Memory B cell (primary cell): ENCODE results near the gene AIDA.
"Not testable (repeated sequence)": the region's sequence is repeated elsewhere in the genome, so short reads cannot be mapped to it uniquely, and the experiment has no call there.

Experiments
- ATAC-seq: fragments of 150-1000 bp; cut with Tn5 transposase; 2 replicates; pipeline ENCODE4 v1.10.0; 2021; ENCODE audit warnings: low read depth, mild to moderate bottlenecking, moderate library complexity
- DNase-seq, 2 donors: peaks; one replicate each; pipeline ENCODE4 v3.0.0; 2022; ENCODE audit warnings: low spot score in 2 of 2
- H3K27ac Mint-ChIP-seq: one replicate; pipeline ENCODE4 v1.8.0; 2022; ENCODE audit warnings: mild to moderate bottlenecking, moderate library complexity, mixed read lengths
- H3K27me3 Mint-ChIP-seq: one replicate; pipeline ENCODE4 v1.8.0; 2022; ENCODE audit warnings: mixed read lengths
- H3K36me3 Mint-ChIP-seq: one replicate; pipeline ENCODE4 v1.8.0; 2022; ENCODE audit warnings: mild to moderate bottlenecking, mixed read lengths
- H3K4me1 Mint-ChIP-seq: one replicate; pipeline ENCODE4 v1.8.0; 2022; ENCODE audit warnings: mixed read lengths
- H3K4me3 Mint-ChIP-seq: one replicate; pipeline ENCODE4 v1.8.0; 2022; ENCODE audit warnings: mild to moderate bottlenecking, moderate library complexity, mixed read lengths
- H3K9me3 Mint-ChIP-seq: one replicate; pipeline ENCODE4 v1.8.0; 2022; ENCODE audit warnings: mixed read lengths

AIDA gene

GRCh38 chr1:222696741-222697140 lies 15.6 kb downstream of the AIDA start:
- Mint-ChIP-seq H3K4me3 (no peak overlapping the region), H3K9me3 (no peaks in the 10 kb centered on the region), H3K36me3 (peaks cover 5% of the 10 kb centered on the region), H3K27ac (no peak overlapping the region), H3K4me1 (peaks cover 20% of the 10 kb centered on the region), H3K27me3 (no peaks in the 10 kb centered on the region)
- DNase-seq (no peak), ATAC-seq (no peak)

- Mint-ChIP-seq H3K36me3 (peaks cover 8% of the 10 kb centered on the region), H3K27ac (peak overlapping the region; percentile 81), H3K4me1 (peaks cover 24% of the 10 kb centered on the region), H3K9me3 (no peaks in the 10 kb centered on the region), H3K27me3 (no peaks in the 10 kb centered on the region), H3K4me3 (no peak overlapping the region)
- ATAC-seq (no peak), DNase-seq (no peak)
Measured at GRCh38 chr1:222694927-222695326, 17.4 kb downstream of the AIDA start.

GRCh38 chr1:222691016-222691415 lies 21.3 kb downstream of the AIDA start:
- no peaks in the 10 kb centered on the region for H3K27me3 Mint-ChIP-seq
- peaks cover 20% of the 10 kb centered on the region for H3K4me1 Mint-ChIP-seq
- peaks cover 13% of the 10 kb centered on the region for H3K36me3 Mint-ChIP-seq
- no peak overlapping the region for H3K4me3 Mint-ChIP-seq
- DNase-seq (no peak), ATAC-seq (no peak)
- H3K9me3 Mint-ChIP-seq = no peaks in the 10 kb centered on the region
- peak overlapping the region; percentile 22 for H3K27ac Mint-ChIP-seq

- Mint-ChIP-seq H3K27ac (no peak overlapping the region), H3K4me3 (no peak overlapping the region), H3K27me3 (no peaks in the 10 kb centered on the region), H3K9me3 (no peaks in the 10 kb centered on the region), H3K4me1 (no peaks in the 10 kb centered on the region), H3K36me3 (peaks cover 14% of the 10 kb centered on the region)
- no peak for DNase-seq
- no peak for ATAC-seq
Measured at GRCh38 chr1:222680080-222680479, 32.2 kb downstream of the AIDA start.

- Mint-ChIP-seq H3K4me1 (no peaks in the 10 kb centered on the region), H3K9me3 (no peaks in the 10 kb centered on the region), H3K27me3 (no peaks in the 10 kb centered on the region), H3K4me3 (no peak overlapping the region), H3K27ac (peak overlapping the region; percentile 35), H3K36me3 (peaks cover 27% of the 10 kb centered on the region)
- no peak for DNase-seq
- ATAC-seq = no peak
Measured at GRCh38 chr1:222670110-222670509, 42.2 kb downstream of the AIDA start.

GRCh38 chr1:222669107-222669506 lies 43.2 kb downstream of the AIDA start:
- H3K4me3 Mint-ChIP-seq, H3K27me3 Mint-ChIP-seq: not testable (repeated sequence)
- H3K36me3 Mint-ChIP-seq = peaks cover 26% of the 10 kb centered on the region

GRCh38 chr1:222668184-222668583 lies 44.1 kb downstream of the AIDA start:
- H3K36me3 Mint-ChIP-seq = peaks cover 25% of the 10 kb centered on the region
- not testable (repeated sequence) for H3K27me3 Mint-ChIP-seq, ATAC-seq, H3K9me3 Mint-ChIP-seq, H3K4me3 Mint-ChIP-seq, H3K27ac Mint-ChIP-seq, H3K4me1 Mint-ChIP-seq, DNase-seq

More at GRCh38 chr1:222669107-222669506, 43.2 kb downstream of the AIDA start:
- H3K4me1 Mint-ChIP-seq, DNase-seq, H3K9me3 Mint-ChIP-seq, H3K27ac Mint-ChIP-seq, ATAC-seq: not testable (repeated sequence)

GRCh38 chr1:222665964-222666363 lies 46.3 kb downstream of the AIDA start:
- Mint-ChIP-seq H3K36me3 (peaks cover 23% of the 10 kb centered on the region), H3K27ac (no peak overlapping the region), H3K27me3 (no peaks in the 10 kb centered on the region), H3K4me3 (no peak overlapping the region), H3K9me3 (no peaks in the 10 kb centered on the region), H3K4me1 (no peaks in the 10 kb centered on the region)
- ATAC-seq (no peak), DNase-seq (no peak)

- H3K9me3 Mint-ChIP-seq = no peaks in the 10 kb centered on the region
- H3K36me3 Mint-ChIP-seq = peaks cover 23% of the 10 kb centered on the region
- no peak overlapping the region for H3K27ac Mint-ChIP-seq
Measured at GRCh38 chr1:222663431-222663934, 48.8 kb downstream of the AIDA start.

GRCh38 chr1:222657899-222658298 lies 54.4 kb downstream of the AIDA start:
- ATAC-seq (no peak), DNase-seq (no peak)
- H3K36me3 Mint-ChIP-seq = peaks cover 37% of the 10 kb centered on the region
- H3K27ac Mint-ChIP-seq = peak overlapping the region; percentile 97
- no peaks in the 10 kb centered on the region for H3K27me3 Mint-ChIP-seq
- H3K4me1 Mint-ChIP-seq = peaks cover 27% of the 10 kb centered on the region
- no peaks in the 10 kb centered on the region for H3K9me3 Mint-ChIP-seq
- H3K4me3 Mint-ChIP-seq = no peak overlapping the region

More at GRCh38 chr1:222663431-222663934, 48.8 kb downstream of the AIDA start:
- DNase-seq (no peak), ATAC-seq (no peak)
- peaks cover 1% of the 10 kb centered on the region for H3K4me1 Mint-ChIP-seq
- H3K4me3 Mint-ChIP-seq = no peak overlapping the region
- H3K27me3 Mint-ChIP-seq = no peaks in the 10 kb centered on the region

GRCh38 chr1:222656391-222657155 lies 55.7 kb downstream of the AIDA start:
- Mint-ChIP-seq H3K36me3 (peaks cover 40% of the 10 kb centered on the region), H3K4me3 (no peak overlapping the region), H3K27ac (peak overlapping the region; percentile 97), H3K27me3 (no peaks in the 10 kb centered on the region), H3K9me3 (no peaks in the 10 kb centered on the region), H3K4me1 (peaks cover 27% of the 10 kb centered on the region)
- no peak for ATAC-seq
- no peak for DNase-seq

- peaks cover 27% of the 10 kb centered on the region for H3K4me1 Mint-ChIP-seq
- H3K27me3 Mint-ChIP-seq = no peaks in the 10 kb centered on the region
- ATAC-seq (peak; percentile 100), DNase-seq (peak; percentile 32 to 72)
- H3K27ac Mint-ChIP-seq = peak overlapping the region; percentile 97
- no peaks in the 10 kb centered on the region for H3K9me3 Mint-ChIP-seq
- peak overlapping the region; percentile 24 for H3K4me3 Mint-ChIP-seq
- H3K36me3 Mint-ChIP-seq = peaks cover 39% of the 10 kb centered on the region
Measured at GRCh38 chr1:222654849-222655248, 57.4 kb downstream of the AIDA start.

GRCh38 chr1:222653178-222653827 lies 59.0 kb downstream of the AIDA start:
- ATAC-seq = no peak

GRCh38 chr1:222652676-222653075 lies 59.6 kb downstream of the AIDA start:
- ATAC-seq = no peak
- Mint-ChIP-seq H3K9me3 (no peaks in the 10 kb centered on the region), H3K36me3 (peaks cover 31% of the 10 kb centered on the region), H3K4me3 (no peak overlapping the region), H3K4me1 (peaks cover 25% of the 10 kb centered on the region), H3K27ac (peak overlapping the region; percentile 97), H3K27me3 (no peaks in the 10 kb centered on the region)
- DNase-seq = no peak

More at GRCh38 chr1:222653178-222653827, 59.0 kb downstream of the AIDA start:
- no peaks in the 10 kb centered on the region for H3K9me3 Mint-ChIP-seq
- peak overlapping the region; percentile 97 for H3K27ac Mint-ChIP-seq
- H3K27me3 Mint-ChIP-seq = no peaks in the 10 kb centered on the region
- no peak overlapping the region for H3K4me3 Mint-ChIP-seq
- DNase-seq = no peak
- peaks cover 35% of the 10 kb centered on the region for H3K36me3 Mint-ChIP-seq
- H3K4me1 Mint-ChIP-seq = peaks cover 24% of the 10 kb centered on the region
